HG03103 (cell line): ENCODE results near the gene LRP1B.

Experiments used
- ATAC-seq: cut with Tn5 transposase; IDR thresholded peaks from one replicate; pipeline ENCODE4 v1.9.1; 2021; ENCODE audit warnings: low read depth; ENCODE audit not compliant: unreplicated experiment

The LRP1B gene

DNA sequence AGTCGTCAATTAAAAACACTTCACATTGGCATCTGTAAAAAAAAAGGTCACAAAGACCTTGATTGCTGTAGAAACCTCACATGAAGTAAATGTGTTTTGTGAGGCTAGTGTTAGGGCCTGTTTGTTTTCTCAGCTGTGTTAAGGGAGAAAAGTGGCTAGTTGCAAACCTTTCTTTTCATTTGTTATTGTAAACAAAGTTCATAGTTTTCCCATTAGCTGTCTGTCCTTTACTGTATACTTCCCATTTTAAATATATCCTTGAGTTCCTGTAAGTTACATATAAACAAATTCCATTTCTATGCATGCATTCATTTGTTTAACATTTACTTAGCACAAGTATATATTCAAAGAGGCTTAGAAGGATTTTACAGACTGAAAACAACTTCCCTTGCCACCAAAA is 1250.2 kb downstream of the LRP1B start:
- no peak for ATAC-seq

- no peak for ATAC-seq
Observed at GRCh38 chr2:140876015-140876414, 1254.8 kb downstream of the LRP1B start.

GRCh38 chr2:140873915-140874531 is 1256.8 kb downstream of the LRP1B start:
- ATAC-seq: no peak

GRCh38 chr2:140869925-140870324 is 1260.9 kb downstream of the LRP1B start:
- no peak for ATAC-seq

- no peak for ATAC-seq
Observed at GRCh38 chr2:140869107-140869506, 1261.7 kb downstream of the LRP1B start.

DNA sequence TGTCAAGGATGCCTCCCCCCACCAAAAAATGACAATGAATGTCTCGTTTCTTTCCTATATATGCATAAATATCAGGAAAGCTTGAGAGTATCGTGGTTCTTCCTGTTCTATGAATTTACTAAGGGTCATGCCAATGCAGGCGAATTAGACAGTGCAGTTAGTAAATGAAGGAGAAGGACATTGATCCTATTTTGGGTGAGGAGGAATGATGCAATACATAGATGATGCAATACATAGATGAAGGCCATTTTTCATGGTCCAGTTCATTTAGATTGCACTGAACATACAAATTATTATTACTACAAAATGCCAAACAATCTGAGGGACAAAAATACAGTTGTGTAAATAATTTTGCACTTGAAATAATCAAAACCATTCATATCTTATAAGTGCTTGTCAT is 1265.0 kb downstream of the LRP1B start:
- no peak for ATAC-seq

- peak; percentile 63 for ATAC-seq
Observed at GRCh38 chr2:140863713-140864112, 1267.1 kb downstream of the LRP1B start.

DNA sequence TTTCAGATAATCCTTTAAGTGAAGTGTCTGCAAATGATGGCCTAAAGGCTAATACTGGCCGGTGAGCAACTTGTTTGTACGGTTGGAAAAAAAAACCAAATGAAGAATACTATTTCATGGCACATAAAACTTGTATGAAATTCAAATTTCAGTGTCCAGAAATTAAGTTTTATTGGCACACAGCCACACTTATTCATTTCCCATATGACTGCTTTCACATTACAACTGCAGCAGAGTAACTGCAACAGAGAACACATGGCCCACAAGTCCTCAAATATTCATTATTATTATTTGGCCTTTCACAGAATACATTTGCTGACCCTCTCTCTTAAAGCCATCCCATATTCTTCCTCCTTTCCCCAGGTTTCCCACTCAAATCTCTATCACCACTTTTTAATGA is 1268.6 kb downstream of the LRP1B start:
- ATAC-seq: no peak

DNA sequence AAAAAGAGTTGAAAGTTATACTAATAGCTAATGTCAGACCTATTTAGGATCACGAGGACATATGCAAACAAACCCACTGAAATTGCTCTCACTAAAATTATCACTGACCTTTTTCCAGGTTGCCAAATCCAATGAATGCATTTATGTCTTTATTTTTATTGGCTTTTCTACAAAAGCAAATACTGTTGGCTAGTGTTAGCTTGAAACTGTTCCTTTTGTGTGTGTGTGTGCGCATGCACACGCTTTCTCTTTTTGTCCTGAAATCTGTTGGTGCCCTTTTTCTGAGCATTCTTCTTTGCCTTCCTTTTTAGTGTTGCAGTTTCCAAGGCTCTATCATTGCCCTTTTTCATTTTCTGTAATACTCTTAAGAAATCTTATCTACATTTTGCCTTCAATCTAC is 1269.2 kb downstream of the LRP1B start:
- ATAC-seq: no peak

- no peak for ATAC-seq
Observed at GRCh38 chr2:140855471-140855870, 1275.3 kb downstream of the LRP1B start.

- no peak for ATAC-seq
Observed at GRCh38 chr2:140851258-140851981, 1279.4 kb downstream of the LRP1B start.

DNA sequence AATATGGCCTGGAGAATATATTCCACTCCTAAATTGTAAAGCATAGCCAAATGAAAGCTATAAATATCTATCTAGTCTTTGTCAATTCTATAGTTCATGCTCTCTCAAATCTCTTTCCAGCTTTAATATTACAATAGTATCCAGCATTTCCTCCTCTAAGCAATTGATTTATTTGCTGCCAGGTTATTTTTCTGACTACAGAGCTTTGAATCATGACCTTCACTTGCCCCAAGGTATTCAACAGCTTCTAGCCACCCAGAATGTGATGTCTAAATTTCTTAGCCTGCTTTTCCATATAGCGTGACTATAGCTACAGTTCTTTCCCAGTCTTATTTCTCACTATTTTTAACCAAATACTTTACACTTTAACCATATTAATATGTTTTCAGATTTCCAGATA is 1287.6 kb downstream of the LRP1B start:
- ATAC-seq: no peak

DNA sequence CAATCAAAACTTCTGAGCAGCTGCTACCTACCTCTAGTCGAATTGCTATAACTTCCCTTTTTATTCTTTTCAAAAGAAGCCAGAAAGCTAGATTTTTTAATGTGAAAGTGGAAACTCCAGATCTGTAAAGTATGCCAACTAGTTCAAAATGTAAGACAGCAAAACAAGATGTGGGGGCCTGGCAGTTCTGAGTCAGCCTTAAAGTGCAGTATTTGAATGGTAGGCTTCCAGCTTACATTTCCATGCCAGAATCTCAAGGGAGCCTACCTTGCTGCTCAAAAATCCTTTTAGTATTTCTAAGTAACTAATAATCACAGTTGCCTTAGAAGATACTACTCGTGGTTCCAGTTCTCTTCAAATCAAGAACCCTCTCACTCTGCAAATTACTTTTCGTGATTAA is 1288.7 kb downstream of the LRP1B start:
- no peak for ATAC-seq

DNA sequence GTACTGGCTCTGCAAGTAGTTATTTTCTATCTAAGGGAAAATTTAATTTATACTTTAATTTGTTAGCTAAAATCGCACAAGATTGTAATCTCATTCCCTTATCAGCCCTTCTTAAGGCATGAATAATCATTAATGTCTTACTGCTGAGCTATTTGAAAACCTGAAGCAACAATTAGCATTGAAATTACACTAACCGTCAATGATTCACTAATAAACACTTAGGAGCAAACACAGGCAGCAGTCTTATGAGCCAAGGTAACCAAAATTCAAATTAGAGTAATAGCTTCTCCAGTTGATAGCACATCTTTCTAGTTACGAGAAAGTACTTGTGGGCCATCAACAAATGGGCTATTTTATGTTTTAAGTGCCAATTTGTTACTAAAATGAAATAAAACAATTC is 1289.7 kb downstream of the LRP1B start:
- ATAC-seq: no peak

DNA sequence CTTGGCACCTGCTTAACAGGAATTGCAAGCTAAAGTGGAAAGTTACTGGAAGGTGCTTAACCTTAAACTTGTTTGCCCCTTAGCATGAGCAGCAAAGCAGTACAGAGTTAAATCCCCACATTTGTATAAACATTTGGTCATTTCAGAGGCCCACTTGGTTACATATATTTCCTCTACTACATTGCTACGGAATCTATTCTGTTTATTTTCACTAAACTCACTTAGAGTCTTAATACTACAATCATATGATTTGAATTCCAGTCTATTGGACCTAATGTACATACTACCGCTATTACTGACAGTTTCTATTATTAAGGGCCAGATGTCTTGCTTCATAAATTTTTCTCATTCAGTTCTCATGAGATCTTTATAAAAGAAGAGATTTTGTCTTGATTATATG is 1294.0 kb downstream of the LRP1B start:
- ATAC-seq: no peak

DNA sequence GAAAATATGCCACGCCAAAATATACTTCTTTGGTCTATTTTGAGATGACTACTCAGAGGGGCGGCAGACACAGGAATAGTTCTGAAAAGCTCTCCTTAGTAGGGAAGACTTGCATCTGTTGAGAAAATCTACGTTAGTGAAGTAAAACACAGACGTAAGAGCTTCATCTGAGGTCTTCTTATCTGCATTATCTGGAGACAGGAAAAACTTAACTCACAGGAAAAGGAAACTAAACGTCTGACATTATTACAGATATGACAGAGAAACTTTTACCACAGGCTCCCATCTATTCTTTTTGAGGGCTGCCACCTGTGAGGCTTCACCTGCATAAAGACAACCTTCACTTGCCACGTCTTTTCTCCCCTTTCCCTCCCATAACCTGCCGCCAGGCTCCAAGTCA is 1295.7 kb downstream of the LRP1B start:
- ATAC-seq: no peak

DNA sequence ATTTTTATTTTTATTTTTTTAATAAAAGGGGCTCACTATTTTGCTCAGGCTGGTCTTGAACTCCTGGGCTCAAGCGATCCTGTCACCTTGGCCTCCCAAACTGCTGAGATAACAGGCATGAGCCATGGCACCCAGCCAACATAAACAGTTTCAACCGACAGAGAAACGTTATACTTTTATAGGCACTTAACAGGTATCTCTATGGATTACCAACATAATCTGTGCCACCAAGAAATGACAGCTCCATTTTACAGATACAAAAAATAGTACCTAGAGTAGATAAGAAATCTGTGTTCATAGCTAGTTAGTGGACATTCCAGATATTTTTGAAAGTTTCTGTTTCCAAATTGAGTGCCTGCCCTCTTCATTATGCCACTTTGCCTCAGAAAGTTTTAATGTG is 1316.7 kb downstream of the LRP1B start:
- no peak for ATAC-seq

- ATAC-seq: peak; percentile 72
Observed at GRCh38 chr2:140808820-140809219, 1322.0 kb downstream of the LRP1B start.

GRCh38 chr2:140808211-140808610 is 1322.6 kb downstream of the LRP1B start:
- no peak for ATAC-seq

DNA sequence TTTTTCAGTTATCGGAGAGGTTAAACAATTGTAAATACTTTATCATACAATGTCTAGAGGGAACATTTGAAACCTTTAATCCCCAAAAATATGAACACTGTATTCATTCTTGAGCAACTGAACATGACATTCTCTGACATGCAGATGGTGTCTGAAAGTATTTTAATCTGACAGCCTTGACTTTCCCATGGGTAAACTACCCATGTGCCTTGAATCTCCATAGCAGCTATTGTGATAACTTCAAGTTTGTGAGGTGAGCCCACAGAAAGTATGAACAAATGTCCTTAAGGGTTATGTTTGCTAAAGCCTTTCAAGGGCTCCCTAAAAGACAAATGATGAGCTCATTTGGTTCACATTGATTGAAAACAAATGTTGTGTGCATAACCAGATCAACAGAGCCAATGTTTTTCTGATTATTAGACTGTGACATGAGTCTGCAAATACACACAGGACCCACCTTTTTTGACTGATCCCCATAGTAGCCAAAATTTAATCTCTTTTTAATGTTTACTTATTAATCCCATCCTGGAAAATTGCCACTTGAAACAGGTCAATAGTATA is 1326.0 kb downstream of the LRP1B start:
- no peak for ATAC-seq

DNA sequence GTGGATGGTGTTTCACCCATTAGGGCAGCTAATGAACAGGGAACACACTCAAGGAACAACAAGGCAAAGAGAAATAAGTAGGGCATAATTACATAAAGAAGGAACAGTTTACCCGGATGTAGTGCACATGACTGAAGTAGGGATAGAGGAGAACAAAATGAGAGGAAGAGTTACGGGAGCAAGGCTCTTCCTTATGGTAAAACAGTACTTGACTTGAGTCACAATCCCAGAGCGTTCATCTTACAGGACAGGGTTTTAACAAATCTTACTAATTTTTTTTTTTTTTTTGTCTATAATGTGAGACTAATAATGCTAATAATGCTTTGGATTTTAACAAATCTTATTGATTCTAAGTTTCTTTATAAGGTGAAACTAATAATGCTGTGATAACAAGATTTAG is 1329.5 kb downstream of the LRP1B start:
- ATAC-seq: no peak

DNA sequence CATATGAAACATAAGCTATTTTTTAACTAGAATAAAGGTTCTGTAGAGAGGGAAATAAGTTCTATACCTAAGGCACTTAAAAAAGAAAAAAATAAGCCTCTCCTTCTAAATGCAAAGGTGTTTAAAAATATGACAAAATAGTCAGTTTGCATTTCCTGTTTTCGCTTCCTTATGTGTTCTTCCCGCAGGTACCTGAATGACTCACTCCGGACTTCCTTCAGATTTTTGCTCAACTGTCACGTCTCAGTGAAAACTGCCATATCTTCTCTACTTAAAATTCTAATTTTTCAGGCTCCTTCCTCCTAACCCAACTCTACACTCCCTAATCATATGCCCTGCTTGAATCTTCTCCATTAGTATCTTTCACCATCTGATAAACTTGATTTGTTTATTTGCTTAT is 1333.1 kb downstream of the LRP1B start:
- ATAC-seq: peak; percentile 79
